AG04450 (cell line): ENCODE data around the gene NPIPA7. TPM values are rescaled to one million over a fixed set of nuclear protein-coding genes. Genes with fewer than 3 reads are reported as not detected.
"Not testable (repeated sequence)": the region's sequence is repeated elsewhere in the genome, so short reads cannot be mapped to it uniquely, and the experiment has no call there.

ENCODE experiments used
- CTCF ChIA-PET: fragments of 300-600, 350-600 bp; formaldehyde crosslinking; extraction: SDS; loops from one replicate; lab custom pipeline; 2022; ENCODE audit warnings: antibody characterized with exemption, inconsistent platforms; lab: Charles Lee
- POLR2A ChIA-PET: fragments of 350-600 bp; formaldehyde crosslinking; extraction: SDS; loops from one replicate; lab custom pipeline; 2021; ENCODE audit warnings: antibody characterized with exemption, inconsistent platforms; lab: Yijun Ruan, JAX
- DNase-seq: peaks from one replicate; pipeline ENCODE4 v3.0.0-alpha.2; 2011; ENCODE audit warnings: low read depth, low spot score
- H3K27ac ChIP-seq: one replicate; pipeline ENCODE4 v1.5.1; 2012; ENCODE audit warnings: low read depth, low read length, control low read depth
- H3K27me3 ChIP-seq: one replicate; pipeline ENCODE4 v1.6.0; 2012; ENCODE audit warnings: low read length; ENCODE audit not compliant: control insufficient read depth, insufficient read depth
- H3K4me3 ChIP-seq: 2 replicates; pipeline ENCODE4 v1.5.1; 2011; ENCODE audit warnings: mild to moderate bottlenecking, low read depth, low read length, control low read depth
- H3K9me3 ChIP-seq: 2 replicates; pipeline ENCODE4 v1.5.1; 2012; ENCODE audit warnings: low read length; ENCODE audit not compliant: control insufficient read depth, insufficient read depth
- polyA plus RNA-seq: library from polyadenylated mRNA; depleted of rRNA; stranded (reverse); fragments of >200 nt; gene quantifications from 2 replicates; pipeline ENCODE4 v1.2.3, GENCODE V29; 2011; rRNA removed
- small RNA-seq: library from RNA; depleted of rRNA; stranded (forward); fragments of <200 nt; gene quantifications from one replicate; pipeline ENCODE3, GENCODE V24; 2012; ENCODE audit warnings: low read depth; ENCODE audit not compliant: insufficient read length

The NPIPA7 gene
- polyA plus RNA-seq, 1 experiment, result 15.8 TPM

DNA sequence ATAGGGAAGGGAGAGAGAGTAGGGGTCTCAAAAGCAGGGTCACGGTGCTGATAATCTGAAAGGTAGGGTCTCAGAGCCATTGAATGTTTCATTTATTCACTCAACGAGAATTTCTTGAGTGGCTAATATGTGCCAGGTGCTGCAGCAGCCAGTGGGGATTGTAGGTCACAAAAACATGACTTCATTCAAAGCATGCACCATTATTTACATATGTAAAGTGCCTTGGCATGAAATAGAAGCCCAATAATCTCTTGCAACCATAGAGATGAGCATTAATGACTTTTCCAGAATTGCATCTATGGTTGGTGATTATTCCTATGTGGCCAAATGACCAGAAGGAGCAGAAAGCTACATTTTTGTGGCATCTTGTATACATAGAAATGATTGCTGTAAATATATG lies 46.2 kb downstream of the NPIPA7 start:
- H3K4me3 ChIP-seq, H3K27ac ChIP-seq, POLR2A ChIA-PET, H3K27me3 ChIP-seq, CTCF ChIA-PET, DNase-seq, H3K9me3 ChIP-seq: not testable (repeated sequence)

DNA sequence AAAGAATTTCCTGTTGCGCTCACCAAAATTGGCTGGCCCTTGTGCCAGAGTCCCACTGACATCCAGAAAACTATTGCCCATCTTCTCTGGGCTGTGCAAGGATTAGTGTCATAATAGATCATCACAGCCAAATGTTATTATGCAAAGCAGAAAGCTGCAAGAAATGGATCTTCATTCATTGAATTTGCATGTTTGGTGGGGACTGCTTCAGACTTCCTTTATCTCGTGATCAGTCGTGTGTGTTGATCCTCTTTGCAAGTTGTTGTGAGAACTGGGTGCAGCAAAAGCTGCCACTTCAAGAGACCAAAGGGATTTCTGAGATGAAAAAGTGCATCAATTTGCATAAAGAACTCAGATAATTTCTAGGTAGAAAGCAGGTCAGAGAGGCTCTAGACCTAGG lies 52.2 kb downstream of the NPIPA7 start:
- H3K27me3 ChIP-seq, CTCF ChIA-PET, POLR2A ChIA-PET, DNase-seq, H3K27ac ChIP-seq, H3K4me3 ChIP-seq, H3K9me3 ChIP-seq: not testable (repeated sequence)

DNA sequence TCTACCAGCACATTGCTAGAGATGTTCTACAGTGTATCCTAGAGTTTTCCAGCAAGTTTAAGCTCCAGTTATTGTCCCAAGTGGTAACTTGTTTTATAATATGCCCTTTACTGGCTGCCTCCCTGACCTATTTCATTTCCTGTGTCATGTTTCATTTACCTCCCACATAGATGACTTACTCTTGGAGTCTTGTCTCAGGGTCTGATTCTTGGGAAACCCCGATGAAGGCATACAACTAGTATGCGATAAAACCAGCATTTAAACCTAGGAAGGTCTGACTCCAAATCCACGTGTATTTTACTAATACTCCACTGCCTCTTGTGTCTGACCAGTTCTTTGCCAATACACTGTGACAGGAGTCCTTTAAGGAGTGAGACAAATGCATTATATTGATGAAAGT lies 55.8 kb downstream of the NPIPA7 start:
- POLR2A ChIA-PET, DNase-seq, CTCF ChIA-PET, H3K27ac ChIP-seq, H3K9me3 ChIP-seq, H3K4me3 ChIP-seq, H3K27me3 ChIP-seq: not testable (repeated sequence)

DNA sequence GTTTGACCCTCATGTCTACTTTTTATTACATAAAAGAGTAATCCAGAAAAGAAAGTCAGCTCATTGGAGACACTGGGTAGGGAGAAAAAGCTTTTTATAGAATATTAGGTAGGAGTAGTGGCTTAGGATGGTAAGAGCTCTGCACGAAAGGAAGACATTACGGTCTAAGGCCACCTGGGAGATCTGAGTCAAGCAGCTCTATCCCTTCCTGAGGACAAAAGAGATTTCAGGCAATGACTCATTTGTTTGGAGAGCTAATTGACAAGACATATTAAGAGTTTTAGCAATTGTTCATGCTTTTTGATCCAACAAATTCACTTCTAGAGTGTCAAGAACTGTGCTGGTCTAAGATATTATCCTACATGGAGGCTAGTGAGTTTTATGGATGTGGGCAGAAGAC lies 62.5 kb downstream of the NPIPA7 start:
- POLR2A ChIA-PET, CTCF ChIA-PET: not testable (repeated sequence)

More for the DNA sequence above, 62.5 kb downstream of the NPIPA7 start:
- H3K9me3 ChIP-seq, H3K27ac ChIP-seq, DNase-seq, H3K27me3 ChIP-seq, H3K4me3 ChIP-seq: not testable (repeated sequence)

Small RNA genes lying within 50 kb of the gene (small RNA-seq; reads per million reads assigned to genes)
- gene AC138969.3, result not detected
- not detected for gene MIR6511A3
- not detected for gene MIR6770-2

Other genes with a start within 250 kb of the NPIPA7 start
- gene ABCC6, start 155.6 kb upstream of the NPIPA7 start, polyA plus RNA-seq, result 3.5 and 3.7 TPM in 2 replicates
- 60.6 and 122 TPM in 2 replicates for gene NOMO3, start 146.6 kb upstream of the NPIPA7 start, polyA plus RNA-seq